Upper lobe of right lung (tissue), 1 donor: Measurements from ENCODE around the gene HSP90AA1. TPM values are rescaled to one million over a fixed set of nuclear protein-coding genes. Genes with fewer than 3 reads are reported as not detected.
"Not testable (repeated sequence)": the region's sequence is repeated elsewhere in the genome, so short reads cannot be mapped to it uniquely, and the experiment has no call there.

Experiments
- ATAC-seq: fragments of 200-7000 bp; cut with Tn5 transposase; one replicate; pipeline ENCODE4 v1.9.1; 2020; ENCODE audit warnings: mild to moderate bottlenecking, moderate library complexity
- DNase-seq: peaks from one replicate; pipeline ENCODE4 v3.0.0-alpha.2; 2020
- H3K27ac ChIP-seq: fragments of 200-600 bp; one replicate; pipeline ENCODE4 v1.8.0; 2022
- H3K27me3 ChIP-seq: fragments of 200-600 bp; one replicate; pipeline ENCODE4 v1.8.0; 2022; ENCODE audit warnings: mild to moderate bottlenecking
- H3K36me3 ChIP-seq: fragments of 200-600 bp; one replicate; pipeline ENCODE4 v1.8.0; 2022
- H3K4me1 ChIP-seq: fragments of 200-600 bp; one replicate; pipeline ENCODE4 v1.8.0; 2022
- H3K4me3 ChIP-seq: fragments of 200-600 bp; one replicate; pipeline ENCODE4 v1.8.0; 2022; ENCODE audit warnings: mild to moderate bottlenecking
- H3K9me3 ChIP-seq: fragments of 200-600 bp; one replicate; pipeline ENCODE4 v1.8.0; 2022
- intact Hi-C: fragments of 100-400 bp; cut with DNase I; formaldehyde crosslinking; loops from one replicate; pipeline ENCODE4 v1.11.0; 2022
- total RNA-seq: library from RNA; stranded (reverse); fragmentation: NEBNext Ultra II Directional; extraction: Animal tissue kit (Norgen Biotek cat#: 25700); gene quantifications from one replicate; pipeline ENCODE4 v1.2.1, GENCODE V29; 2021
- TF ChIP-seq, protein P1 (sequence below): fragments of 200-600 bp; IDR thresholded peaks from one replicate; pipeline ENCODE4 v1.8.0; 2022; ENCODE audit warnings: antibody characterized with exemption
- donor health status: DM: no; HTN: yes; CAD: no; lungs with severe emphysema.

HSP90AA1 gene
- total RNA-seq, 1 donor from 2014 or later, result 490 TPM

DNA sequence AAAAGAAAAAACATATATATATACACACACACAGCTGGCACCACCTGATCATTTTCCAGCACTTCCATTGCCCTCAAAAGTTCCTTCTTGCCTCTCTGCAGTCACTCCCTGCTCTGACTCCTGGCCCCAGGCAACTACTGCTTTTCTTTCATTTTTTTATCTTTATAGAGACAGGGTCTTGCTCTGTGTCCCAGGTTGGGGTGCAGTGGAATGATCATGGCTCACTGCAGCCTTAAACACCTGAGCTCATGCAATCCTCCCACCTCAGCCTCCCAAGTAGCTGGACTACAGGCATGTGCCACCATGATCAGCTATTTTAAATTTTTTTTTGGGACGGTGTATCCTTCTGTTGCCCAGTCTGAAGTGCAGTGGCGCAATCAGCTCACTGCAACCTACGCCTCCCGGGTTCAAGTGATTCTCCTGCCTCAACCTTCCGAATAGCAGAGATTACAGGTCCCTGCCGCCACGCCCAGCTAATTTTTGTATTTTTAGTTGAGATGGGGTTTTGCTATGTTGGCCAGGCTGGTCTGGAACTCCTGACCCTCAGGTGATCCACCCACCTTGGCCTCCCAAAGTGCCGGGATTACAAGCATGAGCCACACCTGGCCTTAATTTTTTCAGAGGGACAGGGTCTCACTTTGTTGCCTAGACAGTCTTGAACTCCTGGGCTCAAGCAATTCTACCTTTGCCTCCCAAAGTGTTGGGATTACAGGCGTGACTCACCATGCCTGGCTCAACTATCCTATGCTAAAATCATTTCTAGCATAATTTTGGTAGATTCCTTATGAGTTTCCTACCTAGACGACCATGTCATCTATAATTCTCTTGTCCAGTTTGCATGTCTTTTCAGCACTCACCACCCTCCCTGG lies 7.8 kb downstream of the HSP90AA1 start:
- H3K36me3 ChIP-seq, result peaks cover 59% of the 10 kb centered on the region
- H3K4me1 ChIP-seq, result peaks cover 16% of the 10 kb centered on the region
- intact Hi-C loops, result no loop called here
- DNase-seq (no peak), ATAC-seq (no peak)
- no peaks in the 10 kb centered on the region for H3K27me3 ChIP-seq
- no peak overlapping the region for H3K4me3 ChIP-seq
- TF ChIP-seq, protein P1, sequence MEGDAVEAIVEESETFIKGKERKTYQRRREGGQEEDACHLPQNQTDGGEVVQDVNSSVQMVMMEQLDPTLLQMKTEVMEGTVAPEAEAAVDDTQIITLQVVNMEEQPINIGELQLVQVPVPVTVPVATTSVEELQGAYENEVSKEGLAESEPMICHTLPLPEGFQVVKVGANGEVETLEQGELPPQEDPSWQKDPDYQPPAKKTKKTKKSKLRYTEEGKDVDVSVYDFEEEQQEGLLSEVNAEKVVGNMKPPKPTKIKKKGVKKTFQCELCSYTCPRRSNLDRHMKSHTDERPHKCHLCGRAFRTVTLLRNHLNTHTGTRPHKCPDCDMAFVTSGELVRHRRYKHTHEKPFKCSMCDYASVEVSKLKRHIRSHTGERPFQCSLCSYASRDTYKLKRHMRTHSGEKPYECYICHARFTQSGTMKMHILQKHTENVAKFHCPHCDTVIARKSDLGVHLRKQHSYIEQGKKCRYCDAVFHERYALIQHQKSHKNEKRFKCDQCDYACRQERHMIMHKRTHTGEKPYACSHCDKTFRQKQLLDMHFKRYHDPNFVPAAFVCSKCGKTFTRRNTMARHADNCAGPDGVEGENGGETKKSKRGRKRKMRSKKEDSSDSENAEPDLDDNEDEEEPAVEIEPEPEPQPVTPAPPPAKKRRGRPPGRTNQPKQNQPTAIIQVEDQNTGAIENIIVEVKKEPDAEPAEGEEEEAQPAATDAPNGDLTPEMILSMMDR, result no peak
- no peaks in the 10 kb centered on the region for H3K9me3 ChIP-seq
- no peak overlapping the region for H3K27ac ChIP-seq

DNA sequence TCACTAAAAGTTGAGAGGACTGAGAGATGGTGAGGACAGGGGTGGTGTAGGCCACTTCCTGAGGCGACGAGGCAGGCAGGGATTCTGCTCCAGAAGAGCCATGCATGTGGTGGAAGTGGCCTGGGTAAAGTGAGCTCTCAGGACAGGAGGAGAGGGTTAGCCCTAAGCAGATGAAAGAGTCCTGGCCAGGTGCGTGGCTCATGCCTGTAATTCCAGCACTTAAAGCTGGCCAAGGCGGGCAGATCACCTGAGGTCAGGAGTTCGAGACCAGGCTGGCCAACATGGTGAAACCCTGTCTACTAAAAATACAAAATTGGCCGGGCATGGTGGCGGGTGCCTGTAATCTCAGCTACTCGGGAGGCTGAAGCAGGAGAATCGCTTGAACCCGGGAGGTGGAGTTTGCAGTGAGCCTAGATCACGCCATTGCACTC lies 8.5 kb downstream of the HSP90AA1 start:
- DNase-seq, intact Hi-C loops: not testable (repeated sequence)
- peaks cover 52% of the 10 kb centered on the region for H3K36me3 ChIP-seq

DNA sequence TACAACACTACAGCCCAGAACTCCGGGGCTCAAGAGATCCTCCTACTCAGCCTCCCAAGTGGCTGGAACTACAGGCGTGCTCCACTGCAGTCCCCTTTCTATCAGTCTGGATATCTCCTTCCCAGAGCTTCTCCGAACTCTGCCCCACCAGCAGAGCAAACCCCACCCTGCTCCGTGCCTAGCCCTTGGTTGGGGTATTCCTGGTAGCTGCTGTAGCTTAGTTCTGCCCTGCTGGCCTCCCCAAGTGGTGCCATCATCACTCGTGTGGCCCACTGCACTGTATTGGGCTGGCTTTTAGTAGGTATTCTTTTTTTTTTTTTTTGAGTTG lies 9.5 kb downstream of the HSP90AA1 start:
- Histone ChIP-seq H3K9me3 (no peaks in the 10 kb centered on the region), H3K4me3 (no peak overlapping the region), H3K4me1 (peaks cover 3% of the 10 kb centered on the region), H3K27me3 (no peaks in the 10 kb centered on the region), H3K36me3 (peaks cover 42% of the 10 kb centered on the region), H3K27ac (no peak overlapping the region)
- DNase-seq, result no peak
- intact Hi-C loops, result no loop called here
- TF ChIP-seq, protein P1, result no peak
- peak; percentile 15 for ATAC-seq

More for the DNA sequence above, 8.5 kb downstream of the HSP90AA1 start:
- ATAC-seq, H3K4me3 ChIP-seq, H3K27ac ChIP-seq, H3K9me3 ChIP-seq, H3K27me3 ChIP-seq: not testable (repeated sequence)
- H3K4me1 ChIP-seq, result peaks cover 13% of the 10 kb centered on the region

DNA sequence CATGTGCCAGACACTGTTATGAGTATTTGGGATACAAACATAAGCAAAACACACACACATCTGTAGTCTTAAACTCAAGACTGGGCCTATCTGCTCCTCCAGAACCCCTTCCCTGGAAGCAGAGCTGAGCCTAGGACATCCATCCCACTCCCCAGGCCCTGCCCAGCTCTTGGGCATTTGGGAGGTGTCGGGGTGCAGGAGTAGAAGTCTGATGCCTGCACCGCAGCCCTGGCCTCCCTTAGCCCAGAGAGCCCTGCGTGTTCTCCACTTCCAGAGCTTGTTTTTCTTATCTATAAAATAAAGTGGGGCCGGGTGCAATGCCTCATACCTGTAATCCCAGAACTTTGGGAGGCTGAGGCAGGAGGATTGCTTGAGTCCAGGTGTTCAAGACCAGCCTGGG lies 11.7 kb downstream of the HSP90AA1 start:
- intact Hi-C loops, result no loop called here
- no peak for DNase-seq
- Histone ChIP-seq H3K4me3 (no peak overlapping the region), H3K27ac (no peak overlapping the region), H3K9me3 (no peaks in the 10 kb centered on the region), H3K36me3 (peaks cover 20% of the 10 kb centered on the region), H3K4me1 (no peaks in the 10 kb centered on the region), H3K27me3 (no peaks in the 10 kb centered on the region)
- TF ChIP-seq, protein P1, result no peak
- ATAC-seq, result no peak

DNA sequence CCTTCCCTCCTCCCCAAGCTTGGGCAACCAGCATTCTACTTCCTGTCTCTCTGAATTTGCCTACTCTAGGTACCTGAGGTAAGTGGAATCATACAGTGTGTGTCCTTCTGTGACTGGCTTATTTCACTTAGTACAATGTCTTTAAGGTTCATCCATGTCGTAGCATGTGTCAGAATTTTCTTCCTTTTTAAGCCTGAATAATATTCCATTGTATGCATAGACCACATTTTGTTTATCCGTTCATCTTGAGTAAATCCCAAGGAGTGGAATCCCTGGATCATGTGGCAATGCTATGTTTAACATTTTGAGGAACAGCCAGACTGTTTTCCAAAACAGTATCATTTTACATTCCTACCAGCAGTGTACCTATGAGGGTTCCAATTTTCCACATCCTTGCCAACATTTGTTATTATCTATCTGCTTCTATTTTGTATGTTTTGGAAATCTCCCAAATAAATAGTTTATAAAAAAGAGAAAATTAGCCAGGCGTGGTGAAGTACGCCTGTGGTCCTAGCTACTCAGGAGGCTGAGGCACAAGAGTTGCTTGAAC lies 12.4 kb downstream of the HSP90AA1 start:
- no peak for DNase-seq
- TF ChIP-seq, protein P1, result no peak
- Histone ChIP-seq H3K36me3 (peaks cover 13% of the 10 kb centered on the region), H3K27me3 (no peaks in the 10 kb centered on the region), H3K27ac (no peak overlapping the region), H3K4me1 (no peaks in the 10 kb centered on the region), H3K4me3 (no peak overlapping the region), H3K9me3 (no peaks in the 10 kb centered on the region)
- intact Hi-C loops, result no loop called here
- ATAC-seq, result no peak

DNA sequence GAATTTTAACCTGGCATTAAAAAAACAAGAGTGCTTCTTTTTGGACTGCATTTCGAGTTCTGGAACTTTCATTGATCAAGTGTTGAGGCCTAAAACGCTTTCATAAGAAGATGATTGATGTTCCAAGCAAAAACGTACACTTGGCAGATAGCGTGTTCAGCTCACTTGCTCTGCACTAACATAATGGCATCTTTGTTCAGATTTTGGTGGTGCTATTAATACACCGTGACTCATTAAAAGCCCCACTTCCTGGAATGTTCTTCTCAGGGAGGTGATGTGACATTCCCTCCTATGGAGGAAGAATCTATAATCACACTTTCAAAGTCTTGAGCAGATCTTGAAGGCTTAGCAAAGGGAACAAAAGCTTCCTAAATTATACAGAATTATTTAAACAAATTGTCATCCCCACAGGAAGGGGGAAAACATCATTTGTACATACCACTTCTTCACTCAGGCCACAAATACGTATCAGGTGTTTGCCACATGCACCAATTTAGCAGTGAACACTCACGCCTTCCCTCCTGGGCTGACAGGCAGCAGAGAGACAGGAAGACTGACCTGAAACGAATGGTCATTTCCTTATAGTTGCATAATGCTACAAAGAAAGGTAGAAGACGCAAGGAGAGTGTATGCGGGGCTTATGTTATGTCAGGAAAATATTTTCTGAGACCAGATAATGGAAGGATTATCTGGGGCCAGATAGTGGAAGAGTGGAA lies 15.4 kb downstream of the HSP90AA1 start:
- Histone ChIP-seq H3K4me1 (no peaks in the 10 kb centered on the region), H3K27me3 (no peaks in the 10 kb centered on the region), H3K27ac (no peak overlapping the region), H3K4me3 (no peak overlapping the region), H3K9me3 (no peaks in the 10 kb centered on the region), H3K36me3 (no peaks in the 10 kb centered on the region)
- TF ChIP-seq, protein P1, result no peak
- ATAC-seq (no peak), DNase-seq (no peak)
- intact Hi-C loops, result no loop called here
